Neural progenitor cell (in vitro differentiated cells): Measurements from ENCODE around the gene C2orf49. TPM values are rescaled to one million over a fixed set of nuclear protein-coding genes. Genes with fewer than 3 reads are reported as not detected.
"Not testable (repeated sequence)": the region's sequence is repeated elsewhere in the genome, so short reads cannot be mapped to it uniquely, and the experiment has no call there.

Source experiments
- DNase-seq: peaks from one replicate; pipeline ENCODE4 v3.0.0-alpha.2; 2016; ENCODE audit warnings: low spot score
- H2AFZ ChIP-seq: fragments of 200-600 bp; sonication (generic); replicated peaks from 2 replicates; pipeline ENCODE4 v1.6.1; 2016; ENCODE audit warnings: antibody characterized with exemption
- H3F3A ChIP-seq: fragments of 200-600 bp; sonication (generic); 2 replicates; pipeline ENCODE4 v1.6.1; 2016; ENCODE audit warnings: antibody characterized with exemption, low read depth
- H3K27ac ChIP-seq: fragments of 200-600 bp; sonication (generic); 2 replicates; pipeline ENCODE4 v1.5.1; 2016; ENCODE audit warnings: mild to moderate bottlenecking
- H3K27me3 ChIP-seq: fragments of 200-600 bp; sonication (generic); 2 replicates; pipeline ENCODE4 v1.6.1; 2016; ENCODE audit warnings: mild to moderate bottlenecking, moderate library complexity
- H3K36me3 ChIP-seq: fragments of 200-600 bp; sonication (generic); 2 replicates; pipeline ENCODE4 v1.5.1; 2016
- H3K4me1 ChIP-seq: fragments of 200-600 bp; sonication (generic); 2 replicates; pipeline ENCODE4 v1.6.1; 2016; ENCODE audit warnings: mixed run types
- H3K4me2 ChIP-seq: fragments of 200-600 bp; sonication (generic); 2 replicates; pipeline ENCODE4 v1.6.1; 2016
- H3K4me3 ChIP-seq: fragments of 200-600 bp; sonication (generic); 2 replicates; pipeline ENCODE4 v1.5.1; 2016
- H3K79me2 ChIP-seq: fragments of 200-600 bp; sonication (generic); 2 replicates; pipeline ENCODE4 v1.6.1; 2016; ENCODE audit warnings: low read depth
- H3K9ac ChIP-seq: fragments of 200-600 bp; sonication (generic); 2 replicates; pipeline ENCODE4 v1.6.1; 2016
- H3K9me3 ChIP-seq: fragments of 200-600 bp; sonication (generic); 2 replicates; pipeline ENCODE4 v1.5.1; 2016; ENCODE audit warnings: low read depth
- H4K20me1 ChIP-seq: fragments of 200-600 bp; sonication (generic); 2 replicates; pipeline ENCODE4 v1.6.1; 2016; ENCODE audit warnings: low read depth
- H3K27ac Mint-ChIP-seq: 3 replicates; pipeline ENCODE4 v1.8.0; 2021; ENCODE audit warnings: mixed read lengths
- H3K27me3 Mint-ChIP-seq: 2 replicates; pipeline ENCODE4 v1.8.0; 2022; ENCODE audit warnings: low read depth, mild to moderate bottlenecking, inconsistent platforms, moderate library complexity, mixed read lengths; ENCODE audit not compliant: insufficient read depth
- H3K36me3 Mint-ChIP-seq: 3 replicates; pipeline ENCODE4 v1.8.0; 2021; ENCODE audit warnings: mixed read lengths
- H3K4me1 Mint-ChIP-seq: 3 replicates; pipeline ENCODE4 v1.8.0; 2021; ENCODE audit warnings: mixed read lengths
- H3K4me3 Mint-ChIP-seq: 3 replicates; pipeline ENCODE4 v1.8.0; 2021; ENCODE audit warnings: mild to moderate bottlenecking, moderate library complexity, mixed read lengths
- H3K9me3 Mint-ChIP-seq: 3 replicates; pipeline ENCODE4 v1.8.0; 2020; ENCODE audit warnings: mixed read lengths
- CTCF ChIP-seq: fragments of 200-600 bp; sonication (generic); IDR thresholded peaks from 2 replicates; pipeline ENCODE4 v1.5.1; 2017; ENCODE audit warnings: antibody characterized with exemption, mild to moderate bottlenecking
- EZH2 ChIP-seq: fragments of 200-600 bp; sonication (generic); IDR thresholded peaks from 2 replicates; pipeline ENCODE4 v1.6.1; 2017; ENCODE audit warnings: antibody characterized with exemption, mild to moderate bottlenecking, moderate library complexity
- EZH2phosphoT487 ChIP-seq: fragments of 200-600 bp; sonication (generic); IDR thresholded peaks from 2 replicates; pipeline ENCODE4 v1.6.1; 2017; ENCODE audit warnings: antibody characterized with exemption
- total RNA-seq: library from RNA; depleted of rRNA; stranded (reverse); fragments of >200 nt; gene quantifications from 2 replicates; pipeline ENCODE4 v1.2.3, GENCODE V29; 2015; ENCODE audit warnings: low replicate concordance

The C2orf49 gene
- total RNA-seq, 1 donor from 2014 or later, result 42.9 TPM

GRCh38 chr2:105323111-105323510, 14.2 kb upstream of the C2orf49 start:
- H3K9ac ChIP-seq, result no peak overlapping the region
- H3K27ac ChIP-seq, result no peak overlapping the region
- H3K9me3 ChIP-seq, result no peaks in the 10 kb centered on the region
- H3K27me3 ChIP-seq, result no peaks in the 10 kb centered on the region
- peaks cover 49% of the 10 kb centered on the region for H3K79me2 ChIP-seq
- H4K20me1 ChIP-seq, result peaks cover 9% of the 10 kb centered on the region
- Mint-ChIP-seq H3K9me3 (no peaks in the 10 kb centered on the region), H3K4me1 (peaks cover 18% of the 10 kb centered on the region), H3K36me3 (no peaks in the 10 kb centered on the region), H3K4me3 (no peak overlapping the region), H3K27ac (no peak overlapping the region), H3K27me3 (no peaks in the 10 kb centered on the region)
- H3K36me3 ChIP-seq, result no peaks in the 10 kb centered on the region
- no peak for TF ChIP-seq EZH2phosphoT487
- DNase-seq, result no peak
- peaks cover 7% of the 10 kb centered on the region for H3K4me1 ChIP-seq
- H3K4me2 ChIP-seq, result no peak overlapping the region
- no peak overlapping the region for H2AFZ ChIP-seq
- H3F3A ChIP-seq, result no peaks in the 10 kb centered on the region
- H3K4me3 ChIP-seq, result no peak overlapping the region

GRCh38 chr2:105324101-105324500, 13.2 kb upstream of the C2orf49 start:
- Histone ChIP-seq H3K9me3 (no peaks in the 10 kb centered on the region), H3K4me3 (no peak overlapping the region), H3F3A (peaks cover 4% of the 10 kb centered on the region), H3K36me3 (no peaks in the 10 kb centered on the region), H2AFZ (no peak overlapping the region), H3K4me2 (no peak overlapping the region), H3K79me2 (peaks cover 50% of the 10 kb centered on the region), H4K20me1 (peaks cover 9% of the 10 kb centered on the region), H3K4me1 (peaks cover 7% of the 10 kb centered on the region), H3K27ac (no peak overlapping the region), H3K27me3 (no peaks in the 10 kb centered on the region), H3K9ac (no peak overlapping the region)
- Mint-ChIP-seq H3K4me1 (peaks cover 27% of the 10 kb centered on the region), H3K9me3 (no peaks in the 10 kb centered on the region), H3K27me3 (no peaks in the 10 kb centered on the region), H3K36me3 (no peaks in the 10 kb centered on the region), H3K27ac (no peak overlapping the region), H3K4me3 (no peak overlapping the region)
- TF ChIP-seq CTCF, result no peak
- no peak for TF ChIP-seq EZH2phosphoT487
- no peak for TF ChIP-seq EZH2
- DNase-seq, result no peak

GRCh38 chr2:105324732-105325131, 12.6 kb upstream of the C2orf49 start:
- Histone ChIP-seq H3K27me3 (no peaks in the 10 kb centered on the region), H3K4me2 (no peak overlapping the region), H3K36me3 (no peaks in the 10 kb centered on the region), H3F3A (peaks cover 4% of the 10 kb centered on the region), H2AFZ (no peak overlapping the region), H3K4me1 (peaks cover 7% of the 10 kb centered on the region), H3K27ac (no peak overlapping the region), H3K79me2 (peaks cover 49% of the 10 kb centered on the region), H4K20me1 (peaks cover 9% of the 10 kb centered on the region), H3K9ac (no peak overlapping the region), H3K4me3 (no peak overlapping the region), H3K9me3 (no peaks in the 10 kb centered on the region)
- Mint-ChIP-seq H3K27me3 (no peaks in the 10 kb centered on the region), H3K9me3 (no peaks in the 10 kb centered on the region), H3K36me3 (no peaks in the 10 kb centered on the region), H3K4me3 (no peak overlapping the region), H3K4me1 (peaks cover 28% of the 10 kb centered on the region), H3K27ac (no peak overlapping the region)
- peak; percentile 28 for DNase-seq
- TF ChIP-seq EZH2phosphoT487 (no peak), CTCF (no peak), EZH2 (no peak)

GRCh38 chr2:105325389-105325963, 11.9 kb upstream of the C2orf49 start:
- Histone ChIP-seq H3K79me2 (peaks cover 52% of the 10 kb centered on the region), H3F3A (peaks cover 4% of the 10 kb centered on the region)

GRCh38 chr2:105327271-105327670, 10.1 kb upstream of the C2orf49 start:
- not testable (repeated sequence) for H3K4me3 ChIP-seq, H3K9me3 Mint-ChIP-seq, H2AFZ ChIP-seq, H3K4me1 ChIP-seq, DNase-seq, H3K9ac ChIP-seq, H3K4me2 ChIP-seq, H3F3A ChIP-seq, H3K4me3 Mint-ChIP-seq, H3K27ac Mint-ChIP-seq, H3K36me3 Mint-ChIP-seq, H4K20me1 ChIP-seq, H3K27ac ChIP-seq, H3K27me3 ChIP-seq, H3K9me3 ChIP-seq, H3K27me3 Mint-ChIP-seq, H3K36me3 ChIP-seq
- H3K4me1 Mint-ChIP-seq, result peaks cover 37% of the 10 kb centered on the region
- peaks cover 52% of the 10 kb centered on the region for H3K79me2 ChIP-seq

More at GRCh38 chr2:105325389-105325963, 11.9 kb upstream of the C2orf49 start:
- Histone ChIP-seq H2AFZ (no peak overlapping the region), H3K4me1 (peaks cover 7% of the 10 kb centered on the region), H3K4me2 (no peak overlapping the region), H3K9ac (no peak overlapping the region), H3K9me3 (no peaks in the 10 kb centered on the region), H3K27ac (no peak overlapping the region), H3K4me3 (no peak overlapping the region), H3K27me3 (no peaks in the 10 kb centered on the region), H4K20me1 (peaks cover 5% of the 10 kb centered on the region), H3K36me3 (no peaks in the 10 kb centered on the region)
- H3K4me3 Mint-ChIP-seq, result no peak overlapping the region
- no peaks in the 10 kb centered on the region for H3K36me3 Mint-ChIP-seq
- peaks cover 34% of the 10 kb centered on the region for H3K4me1 Mint-ChIP-seq
- H3K9me3 Mint-ChIP-seq, result no peaks in the 10 kb centered on the region
- peak; percentile 23 for DNase-seq
- no peak for TF ChIP-seq EZH2phosphoT487
- TF ChIP-seq CTCF, result no peak
- no peak for TF ChIP-seq EZH2
- no peaks in the 10 kb centered on the region for H3K27me3 Mint-ChIP-seq
- no peak overlapping the region for H3K27ac Mint-ChIP-seq
